GOT3 (cell line): ENCODE measurements around the gene SPATA24.
"Not testable (repeated sequence)": the region's sequence is repeated elsewhere in the genome, so short reads cannot be mapped to it uniquely, and the experiment has no call there.

Experiments used
- DNase-seq: peaks from one replicate; lab custom pipeline; 2025; ENCODE audit warnings: mixed read lengths; lab: John Stamatoyannopoulos, UW

The SPATA24 gene

DNA sequence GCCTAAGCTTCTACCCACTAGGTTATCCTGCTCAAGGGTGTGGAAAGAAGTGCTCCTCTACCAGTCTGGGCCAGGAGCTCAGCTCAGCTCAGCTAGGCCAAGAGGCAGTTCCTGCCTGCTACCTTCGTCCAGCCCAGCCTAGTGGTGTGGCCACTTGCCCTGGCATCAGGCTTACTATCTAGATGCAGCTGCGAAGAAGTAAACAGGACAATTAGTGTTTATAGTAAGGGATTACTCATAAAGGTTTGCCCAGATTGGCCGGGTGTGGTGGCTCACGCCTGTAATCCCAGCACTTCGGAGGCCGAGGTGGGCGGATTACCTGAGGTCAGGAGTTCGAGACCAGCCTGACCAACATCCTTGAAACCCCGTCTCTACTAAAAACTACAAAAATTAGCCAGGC, 12.8 kb upstream of the SPATA24 start:
- no peak for DNase-seq

DNA sequence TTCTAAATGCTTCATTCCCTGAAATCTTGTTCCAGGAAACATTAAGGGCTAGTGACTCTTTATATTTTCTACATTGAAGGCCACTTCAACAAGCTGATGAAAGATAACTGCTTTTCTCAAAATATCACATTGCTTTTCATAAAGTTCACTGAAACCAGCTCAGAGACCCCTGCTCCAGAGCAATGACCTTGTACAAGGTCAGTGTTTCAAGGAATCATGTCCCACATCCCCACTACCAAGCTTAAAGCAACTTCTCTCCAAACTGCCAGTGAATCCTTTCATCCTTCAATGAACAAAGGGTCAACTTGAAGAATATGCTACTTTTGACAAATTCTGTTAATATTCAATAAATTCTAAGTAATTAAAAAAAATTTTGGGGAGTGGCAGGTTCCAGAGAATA, 12.0 kb upstream of the SPATA24 start:
- no peak for DNase-seq

DNA sequence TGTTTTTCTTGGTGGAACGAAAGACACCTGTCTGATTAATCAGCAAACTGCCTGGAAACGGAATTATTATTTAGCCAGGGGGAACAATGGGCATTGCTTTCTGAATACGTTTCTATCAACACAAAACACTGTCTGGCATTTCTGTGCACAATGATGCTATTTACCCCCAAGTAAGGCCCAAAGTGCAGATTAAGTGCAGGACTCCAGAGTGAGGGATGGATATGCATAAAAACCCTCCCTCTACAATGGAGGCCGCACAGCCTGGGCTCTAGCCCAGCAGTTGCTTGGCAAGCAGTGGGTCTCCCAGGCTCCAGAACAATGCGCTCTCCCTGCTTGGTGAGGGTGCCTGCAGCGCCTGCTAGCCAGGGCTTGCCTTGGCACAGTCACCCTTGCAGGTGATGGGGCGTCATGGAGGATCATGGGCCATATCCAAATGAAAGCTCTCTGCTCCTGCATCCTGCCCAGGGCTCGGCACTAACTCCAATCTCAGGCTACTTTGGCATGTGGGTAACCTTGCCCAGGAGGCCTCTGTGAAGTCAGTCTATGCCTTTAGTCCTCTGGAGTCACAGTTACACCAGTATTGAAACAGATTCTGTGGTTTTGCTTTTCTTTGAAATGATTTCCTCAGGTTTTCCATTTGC, 11.5 kb upstream of the SPATA24 start:
- no peak for DNase-seq

DNA sequence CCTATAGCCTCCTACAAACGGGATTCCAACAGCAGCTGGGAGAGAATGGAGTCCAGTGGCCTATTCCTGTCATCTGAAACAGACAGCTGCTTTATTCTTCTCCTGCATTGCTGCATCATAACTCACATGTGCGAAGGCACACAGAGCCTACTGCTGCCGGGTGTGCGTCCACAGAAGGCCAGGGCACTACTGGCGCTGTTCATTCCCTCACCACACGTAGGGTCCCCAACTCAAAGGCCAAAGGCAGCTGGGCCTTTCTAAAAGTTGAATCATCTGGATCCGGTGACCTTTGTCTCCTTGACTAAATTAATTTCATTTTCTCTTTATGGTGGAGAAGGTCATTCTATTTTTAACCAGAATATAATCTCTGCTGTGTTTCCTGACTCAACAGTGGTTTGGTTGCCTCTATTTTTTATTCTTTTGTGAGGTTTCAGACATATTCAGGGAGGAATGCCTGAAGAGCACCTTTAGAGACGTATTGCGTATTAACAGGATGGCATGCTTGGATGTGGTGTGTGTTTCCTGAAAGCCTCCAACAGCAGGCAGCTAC, 10.8 kb upstream of the SPATA24 start:
- no peak for DNase-seq

DNA sequence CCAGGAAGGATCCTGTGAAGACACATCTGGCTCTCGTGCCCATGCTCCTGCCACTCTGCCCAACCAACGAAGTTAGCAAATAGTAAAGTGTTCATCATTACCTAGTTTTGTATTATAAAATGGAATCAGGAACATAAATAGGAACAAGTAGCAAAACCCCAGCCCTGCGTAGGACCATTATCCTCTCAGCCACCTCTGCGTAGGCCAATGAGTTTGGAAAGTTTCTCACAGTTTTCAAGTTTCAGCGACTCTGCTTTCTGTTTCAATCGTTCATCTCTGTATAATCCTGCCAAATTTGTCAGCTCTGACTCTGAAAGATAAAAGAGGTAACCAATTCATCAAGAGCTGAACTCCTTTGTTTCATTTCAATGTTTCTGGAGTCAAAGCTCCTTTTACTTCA, 10.1 kb upstream of the SPATA24 start:
- DNase-seq, result no peak

DNA sequence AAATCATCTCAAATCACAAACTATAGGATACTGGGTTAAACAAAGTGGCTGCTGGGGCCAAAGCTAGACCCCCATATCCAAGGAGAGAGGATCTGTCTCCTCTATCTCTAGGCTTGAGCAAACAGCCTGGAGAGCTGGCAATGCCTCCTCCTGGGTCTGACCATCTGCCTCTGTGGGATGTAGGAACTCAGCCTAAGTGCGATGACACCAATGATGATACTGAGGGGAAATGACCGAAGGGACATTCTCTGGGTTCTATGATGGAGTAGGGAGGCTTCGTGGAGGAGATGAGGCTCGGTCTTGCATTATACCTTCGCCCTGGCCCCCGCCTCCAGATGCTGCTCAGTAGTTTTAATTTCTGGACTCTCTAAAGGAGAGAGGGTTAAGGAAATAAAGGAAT, 9.3 kb upstream of the SPATA24 start:
- no peak for DNase-seq

DNA sequence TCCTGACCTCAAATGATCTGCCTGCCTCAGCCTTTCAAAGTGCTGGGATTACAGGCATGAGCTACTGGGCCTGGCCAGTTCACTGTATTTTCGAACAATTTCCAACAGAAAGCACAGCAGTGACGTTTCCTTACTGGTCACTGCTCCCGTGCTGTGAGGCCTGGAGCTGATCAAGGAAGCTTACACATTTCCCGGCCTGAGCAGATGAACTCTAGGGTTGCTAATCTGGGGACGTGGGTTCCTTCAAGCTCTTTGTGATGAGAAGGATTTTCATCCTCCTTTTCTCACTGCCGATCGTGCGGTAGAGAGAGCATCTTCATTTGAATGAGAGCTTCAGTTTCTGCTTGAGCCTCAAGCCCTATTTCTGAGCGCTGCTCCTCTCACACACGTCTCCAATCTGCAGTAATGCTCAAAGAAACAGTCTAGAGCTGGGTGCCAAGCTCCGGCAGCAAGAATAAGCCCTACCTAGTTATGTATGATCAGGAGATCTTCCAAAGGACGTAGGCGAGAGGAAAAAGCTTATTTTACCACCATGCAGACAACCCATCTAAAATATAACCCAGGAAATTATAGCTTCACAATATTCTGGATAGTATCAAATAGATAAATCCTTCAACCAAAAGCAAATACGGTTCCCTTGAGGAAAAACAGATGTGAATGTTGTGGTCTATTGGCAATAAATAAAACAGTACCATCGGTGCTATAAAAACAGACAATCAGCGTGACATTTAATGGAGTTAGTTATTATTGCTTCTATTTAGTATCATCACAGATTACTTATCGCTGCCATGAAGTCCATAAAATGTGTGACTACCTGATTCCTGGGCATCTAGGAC, 7.3 kb upstream of the SPATA24 start:
- DNase-seq, result no peak

DNA sequence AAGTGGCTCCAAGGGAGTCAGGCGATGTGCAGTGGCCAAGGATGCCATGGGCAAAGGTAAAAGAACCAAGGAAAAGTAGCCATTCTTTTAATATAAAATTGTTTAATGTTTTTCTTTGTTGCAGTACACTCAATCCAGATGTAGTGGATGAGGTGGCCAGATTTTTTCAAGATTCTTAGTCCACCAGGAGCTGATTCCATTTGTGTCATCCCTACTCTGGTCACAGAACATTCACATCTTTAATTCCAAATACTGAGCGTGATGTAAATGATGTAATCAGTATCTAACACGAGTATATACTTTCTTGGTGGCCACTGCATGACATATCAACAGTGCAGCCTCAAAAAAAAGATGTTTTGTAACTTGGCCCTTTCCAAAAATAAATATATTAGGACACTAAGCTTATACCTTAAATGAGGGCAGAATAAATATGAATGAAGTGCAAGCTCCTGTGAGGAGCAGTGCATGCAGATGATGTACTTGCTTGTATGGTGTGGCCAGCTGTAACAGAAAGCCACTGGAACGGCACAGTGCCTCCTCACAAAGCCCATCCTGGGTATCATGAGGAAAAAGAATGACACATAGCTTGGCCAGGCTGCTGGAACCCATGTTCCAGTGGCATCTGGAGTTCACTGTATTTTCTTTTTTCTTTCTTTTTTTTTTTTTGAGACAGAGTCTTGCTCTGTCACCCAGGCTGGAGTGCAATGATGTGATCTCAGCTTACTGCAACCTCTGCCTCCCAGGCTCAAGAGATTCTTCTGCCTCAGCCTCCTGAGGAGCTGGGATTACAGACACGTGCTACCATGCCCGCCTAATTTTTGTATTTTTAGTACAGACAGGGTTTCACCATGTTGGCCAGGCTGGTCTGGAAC, 6.5 kb upstream of the SPATA24 start:
- no peak for DNase-seq

DNA sequence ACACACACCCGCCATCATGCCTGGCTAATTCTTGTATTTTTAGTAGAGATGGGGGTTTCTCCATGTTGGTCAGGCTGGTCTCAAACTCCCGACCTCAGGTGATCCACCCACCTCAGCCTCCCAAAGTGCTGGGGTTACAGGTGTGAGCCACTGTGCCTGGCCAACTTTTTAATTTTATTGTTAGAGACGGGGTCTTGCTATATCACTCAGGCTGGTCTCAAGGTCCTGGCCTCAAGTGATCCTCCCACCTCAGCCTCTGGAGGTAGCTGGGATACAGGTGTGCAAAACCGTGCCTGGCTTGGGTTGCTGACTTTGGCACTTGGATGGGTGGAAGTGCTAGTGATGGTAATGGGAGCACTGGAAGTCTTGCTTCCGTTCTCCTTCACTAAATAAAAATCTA, 5.2 kb upstream of the SPATA24 start:
- DNase-seq, result not testable (repeated sequence)

DNA sequence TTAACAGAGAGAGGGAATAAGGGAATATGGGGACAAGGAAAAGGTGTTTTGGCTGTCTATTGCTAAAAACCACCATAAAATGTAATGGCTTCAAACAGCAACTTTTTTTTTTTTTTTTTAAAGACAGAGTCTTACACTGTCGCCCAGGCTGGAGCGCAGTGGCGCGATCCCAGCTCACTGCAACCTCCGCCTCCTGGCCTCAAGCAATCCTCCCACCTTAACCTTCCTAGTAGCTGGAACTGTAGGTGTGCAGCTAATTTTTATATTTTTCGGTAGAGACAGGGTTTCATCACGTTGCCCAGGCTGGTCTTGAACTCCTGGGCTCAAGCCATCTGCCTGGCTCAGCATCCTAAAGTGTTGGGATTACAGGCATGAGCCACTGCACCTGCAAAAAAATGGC, 4.3 kb upstream of the SPATA24 start:
- no peak for DNase-seq

DNA sequence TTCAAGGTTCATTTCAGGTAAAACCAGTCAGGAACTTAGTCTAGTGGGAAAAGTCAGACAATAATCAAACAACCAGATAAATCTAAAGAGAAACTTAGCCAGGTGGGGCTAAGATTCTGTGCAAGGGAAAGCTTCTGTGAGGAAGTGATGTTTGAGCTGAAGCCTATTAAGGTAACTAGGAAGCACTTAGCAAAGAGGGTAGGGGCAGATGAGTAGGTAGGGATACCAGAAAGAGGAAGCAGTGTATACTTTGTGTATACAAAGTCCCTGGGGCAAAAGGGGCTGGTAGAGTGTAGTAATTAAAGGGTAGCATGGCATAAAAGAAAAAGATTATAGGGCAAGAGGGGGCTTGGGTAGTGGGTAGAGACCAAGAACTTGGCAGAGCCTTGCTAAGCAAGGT, 3.6 kb upstream of the SPATA24 start:
- DNase-seq, result no peak

DNA sequence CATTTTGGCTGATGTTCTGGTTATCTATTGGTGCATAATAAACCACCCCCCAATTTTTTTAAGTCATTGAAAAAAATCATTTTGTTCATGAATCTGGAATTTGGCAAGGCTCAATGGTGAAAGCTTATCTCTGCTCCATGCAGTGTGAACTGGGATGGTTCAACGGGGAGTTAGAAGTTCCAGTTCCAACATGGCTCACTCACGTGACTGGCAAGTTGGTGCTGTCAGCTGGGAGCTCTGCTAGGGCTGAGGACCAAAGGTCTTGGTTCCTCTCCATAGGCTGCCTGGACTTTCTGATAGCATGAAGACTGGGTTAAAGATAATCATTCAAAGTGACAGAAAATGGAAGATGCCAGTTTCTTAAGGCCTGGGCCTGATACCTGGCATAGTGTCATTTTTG, 3.1 kb upstream of the SPATA24 start:
- DNase-seq, result no peak

DNA sequence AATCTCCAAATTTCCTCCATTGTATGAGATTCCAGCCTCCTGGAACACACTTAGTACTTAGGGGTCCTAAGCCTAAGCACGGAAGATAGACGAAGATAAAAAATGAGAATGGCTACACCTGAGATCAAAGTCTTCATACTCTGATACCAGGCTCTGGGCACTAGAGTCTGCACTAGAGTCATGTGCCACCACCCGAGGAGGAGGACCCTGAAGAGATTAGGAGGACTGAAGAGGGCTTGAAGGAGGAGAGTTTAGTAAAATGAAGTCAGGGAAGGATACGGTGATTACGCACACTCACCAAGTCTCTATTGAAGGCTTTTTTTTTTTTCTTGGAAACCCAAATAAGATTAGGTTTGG, 573 bp upstream of the SPATA24 start:
- no peak for DNase-seq

DNA sequence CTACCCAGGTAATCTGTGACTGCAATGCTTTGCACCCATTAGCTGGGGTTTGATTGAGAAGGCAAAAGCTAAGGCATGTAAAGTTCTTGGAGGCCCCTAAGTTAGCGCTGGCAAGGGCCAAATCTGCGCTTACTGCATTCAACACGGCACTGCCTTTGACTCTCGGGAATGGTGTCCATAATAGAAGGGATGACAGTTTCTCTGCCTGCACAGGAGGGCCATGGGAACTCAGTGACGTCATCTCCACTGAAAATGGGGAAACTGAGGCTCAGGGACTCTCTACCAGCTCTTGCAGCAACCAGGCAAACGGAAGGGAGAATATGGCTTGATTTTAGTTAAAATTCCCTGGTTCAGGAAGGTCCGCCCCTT, 487 bp downstream of the SPATA24 start:
- DNase-seq, result no peak

DNA sequence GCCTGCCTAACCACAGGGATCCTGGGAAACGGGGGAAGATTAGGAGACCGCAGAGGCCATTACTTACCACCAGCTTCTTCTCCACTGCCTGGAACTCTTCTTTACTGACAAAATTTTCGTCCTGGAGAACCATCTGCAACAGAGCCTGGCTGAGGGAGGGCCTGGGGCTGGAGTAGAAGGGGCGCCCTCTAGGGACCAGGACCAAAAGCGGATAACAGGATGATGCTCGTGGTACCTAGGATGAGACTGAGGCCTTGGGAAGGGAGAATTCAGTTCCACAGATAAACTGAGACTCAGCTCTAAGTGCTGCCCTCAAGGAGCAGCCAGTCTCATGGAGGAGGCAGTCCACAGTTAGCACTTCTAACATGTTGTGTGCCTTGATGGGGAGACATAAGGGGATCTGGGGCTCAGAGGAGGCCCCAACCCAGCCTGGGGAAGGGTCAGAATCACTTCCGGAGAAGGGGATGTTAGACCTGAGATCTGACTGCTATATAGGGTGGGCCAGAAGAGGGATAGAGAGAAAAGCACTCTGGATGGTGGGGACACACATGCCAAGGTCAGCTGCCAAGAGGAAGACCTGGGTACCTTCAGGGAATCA, 1.2 kb downstream of the SPATA24 start:
- DNase-seq, result no peak

DNA sequence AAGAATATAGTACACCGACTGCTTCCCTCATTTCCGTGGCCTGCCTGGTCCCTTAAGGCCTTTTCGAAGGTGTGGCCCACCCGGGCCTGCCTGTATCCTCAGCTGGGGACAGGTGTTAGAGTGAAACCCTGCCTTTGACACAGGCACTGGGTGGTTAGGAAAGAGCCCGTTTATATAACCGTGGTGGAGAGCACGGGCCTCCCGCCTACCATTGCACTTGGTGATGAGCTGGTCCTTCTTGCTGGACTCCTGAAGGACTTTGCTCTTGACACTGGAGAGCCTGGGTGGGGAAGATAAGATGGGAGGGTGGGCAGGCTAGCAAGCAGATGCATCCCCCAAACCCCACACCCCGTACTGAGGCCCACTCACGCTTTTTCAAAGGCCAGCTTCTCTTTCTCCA, 2.3 kb downstream of the SPATA24 start:
- DNase-seq, result no peak

DNA sequence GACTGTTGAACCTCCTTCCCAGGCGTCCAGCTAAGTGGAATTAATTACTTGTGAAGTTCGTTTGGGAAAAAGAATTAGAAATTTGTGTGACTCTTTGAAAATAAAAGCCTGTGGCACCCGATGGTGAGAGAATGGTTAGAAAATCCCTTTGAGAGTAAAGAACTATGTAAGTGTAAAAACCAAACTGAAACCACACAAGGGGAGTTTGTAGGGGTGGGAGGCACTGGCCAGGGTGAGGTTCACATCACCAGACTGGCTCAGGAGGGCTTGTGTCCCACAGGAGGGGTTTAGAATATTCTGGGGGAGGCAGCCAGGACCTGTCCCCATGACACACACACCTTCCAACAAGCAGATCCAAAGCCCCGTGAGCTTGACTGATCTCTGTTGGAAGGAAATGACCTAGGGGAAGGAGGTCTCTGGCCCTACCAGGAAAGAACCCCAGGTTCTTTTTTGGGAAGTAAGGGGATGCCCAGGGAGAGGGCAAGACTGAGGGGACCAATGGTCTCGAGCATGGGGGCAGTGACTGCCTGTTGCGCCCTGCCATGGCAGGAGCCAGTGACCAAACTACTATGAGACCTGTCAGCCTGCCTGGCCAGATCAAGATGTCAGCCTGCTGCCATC, 4.3 kb downstream of the SPATA24 start:
- DNase-seq, result no peak

DNA sequence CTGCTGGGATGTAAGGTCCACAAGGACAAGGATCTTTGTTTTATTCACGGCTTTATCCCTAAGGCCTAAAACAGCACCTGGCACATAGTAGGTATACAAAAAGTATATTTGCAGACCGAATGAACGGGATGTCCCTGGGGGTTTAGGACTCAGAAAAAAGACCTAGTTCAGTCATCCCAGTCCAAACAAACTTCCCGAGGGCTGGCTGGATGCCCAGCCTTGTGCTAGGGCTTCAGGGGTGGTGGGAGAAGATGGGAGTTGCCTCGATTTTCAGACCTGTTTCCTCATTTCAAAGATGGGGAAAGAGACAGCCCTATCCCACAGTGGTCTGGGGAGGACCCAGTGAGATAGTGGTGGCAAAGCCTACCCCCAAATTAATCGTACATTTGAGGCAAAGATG, 6.0 kb downstream of the SPATA24 start:
- no peak for DNase-seq

DNA sequence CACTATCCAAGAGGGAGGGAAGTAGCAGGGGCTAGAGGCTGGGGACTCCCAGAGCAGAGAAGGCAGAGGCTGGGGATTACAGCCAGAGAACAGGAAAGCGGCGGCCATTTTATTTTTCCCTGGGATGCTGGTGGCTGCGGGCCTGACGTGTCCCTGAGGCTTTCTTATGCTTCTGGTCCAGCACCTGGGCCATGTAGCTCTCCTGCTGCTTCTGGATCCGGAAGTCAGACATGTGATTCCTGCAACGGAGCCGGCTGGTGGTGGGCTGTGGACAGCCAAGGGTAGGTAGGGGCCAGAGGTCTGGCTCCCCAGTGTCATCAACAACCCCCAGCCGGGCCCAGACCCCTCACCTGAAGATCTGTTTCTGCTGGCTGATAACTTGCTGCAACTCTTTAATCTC, 7.2 kb downstream of the SPATA24 start:
- DNase-seq, result no peak

DNA sequence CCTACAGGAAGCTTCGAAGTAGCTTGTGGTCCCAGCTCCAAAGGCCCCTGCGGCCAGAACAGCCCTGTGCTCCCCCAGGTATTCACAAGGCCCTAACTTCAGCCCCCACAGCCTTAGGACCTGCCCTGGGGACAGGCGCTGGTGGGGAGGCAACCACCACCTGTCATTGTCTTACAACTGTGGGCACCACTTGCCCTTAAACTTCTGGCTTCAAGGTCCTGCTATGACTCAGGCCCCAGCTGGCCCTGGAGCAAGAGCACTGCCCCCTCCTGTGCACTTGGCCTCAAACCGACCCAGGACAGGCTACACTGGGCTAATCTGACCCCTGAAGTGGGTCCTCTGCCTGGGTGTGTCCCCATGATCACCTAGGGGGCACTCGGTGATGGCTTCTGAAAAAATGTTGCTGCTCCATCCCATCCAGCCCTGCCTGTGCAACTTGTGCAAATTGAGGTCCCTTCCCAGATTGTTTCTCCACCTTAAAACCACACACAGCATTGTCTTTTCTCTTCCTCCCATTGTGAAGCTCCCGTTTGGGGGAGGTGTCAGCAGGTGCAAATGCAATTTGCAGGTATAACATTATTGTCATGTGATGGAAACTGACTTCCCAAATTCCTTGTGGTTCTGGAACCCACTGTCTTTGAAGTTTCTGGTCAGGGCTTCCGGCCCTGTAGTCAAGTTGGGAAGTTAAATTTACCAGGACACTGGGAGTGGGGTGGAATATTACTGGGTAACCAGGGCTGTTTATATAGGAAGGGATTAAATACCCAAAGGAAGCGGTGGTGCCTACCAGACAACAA, 7.8 kb downstream of the SPATA24 start:
- no peak for DNase-seq
